GM11168 (cell line): ENCODE data around the gene BCAS3.
"Not testable (repeated sequence)": the region's sequence is repeated elsewhere in the genome, so short reads cannot be mapped to it uniquely, and the experiment has no call there.

ENCODE experiments used
- in situ Hi-C: fragments of 300-500 bp; cut with MboI; formaldehyde crosslinking; loops from one replicate; pipeline ENCODE4 v1.12.0; 2022; ENCODE audit warnings: low sequenced_read_pairs; ENCODE audit not compliant: unreplicated experiment

Gene BCAS3

DNA sequence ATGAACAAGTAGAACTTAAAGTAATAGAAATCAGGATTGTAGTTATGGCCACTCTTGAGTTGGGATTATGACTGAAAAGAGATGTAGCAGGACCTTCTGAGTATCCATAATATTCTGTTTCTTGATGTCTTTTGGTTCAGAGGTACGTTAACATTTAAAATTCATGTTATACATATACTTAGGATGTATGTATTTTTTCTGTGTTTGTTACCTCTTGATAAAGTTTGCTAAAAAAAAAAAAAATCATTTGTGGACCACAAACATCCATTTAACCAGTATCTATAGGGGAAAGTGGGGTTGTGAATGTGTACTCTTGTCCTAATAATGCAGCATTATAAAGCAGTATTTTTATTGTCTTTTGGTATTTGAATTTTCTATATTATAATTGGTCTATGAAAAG lies 65.6 kb downstream of the BCAS3 start:
- in situ Hi-C loops = no loop called here

DNA sequence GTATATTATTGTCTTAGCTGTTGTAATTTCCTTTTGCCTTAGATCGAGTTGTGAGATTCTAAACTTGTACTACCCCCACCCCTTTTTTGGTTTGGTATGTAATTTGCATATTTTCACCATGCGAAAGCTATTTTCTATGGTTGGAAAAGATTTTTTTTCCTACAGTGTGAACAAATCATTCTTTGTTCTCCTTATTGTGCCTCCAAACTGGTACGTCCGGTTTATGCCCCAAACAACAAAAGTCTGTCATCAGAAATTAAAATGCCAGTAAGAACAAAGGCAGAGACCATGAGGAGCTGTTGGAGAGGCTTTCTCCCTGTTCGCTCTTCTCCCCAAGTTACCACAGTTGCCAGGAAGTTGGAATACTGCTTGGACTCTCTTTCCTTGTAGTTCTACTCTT lies 66.1 kb downstream of the BCAS3 start:
- in situ Hi-C loops = no loop called here

DNA sequence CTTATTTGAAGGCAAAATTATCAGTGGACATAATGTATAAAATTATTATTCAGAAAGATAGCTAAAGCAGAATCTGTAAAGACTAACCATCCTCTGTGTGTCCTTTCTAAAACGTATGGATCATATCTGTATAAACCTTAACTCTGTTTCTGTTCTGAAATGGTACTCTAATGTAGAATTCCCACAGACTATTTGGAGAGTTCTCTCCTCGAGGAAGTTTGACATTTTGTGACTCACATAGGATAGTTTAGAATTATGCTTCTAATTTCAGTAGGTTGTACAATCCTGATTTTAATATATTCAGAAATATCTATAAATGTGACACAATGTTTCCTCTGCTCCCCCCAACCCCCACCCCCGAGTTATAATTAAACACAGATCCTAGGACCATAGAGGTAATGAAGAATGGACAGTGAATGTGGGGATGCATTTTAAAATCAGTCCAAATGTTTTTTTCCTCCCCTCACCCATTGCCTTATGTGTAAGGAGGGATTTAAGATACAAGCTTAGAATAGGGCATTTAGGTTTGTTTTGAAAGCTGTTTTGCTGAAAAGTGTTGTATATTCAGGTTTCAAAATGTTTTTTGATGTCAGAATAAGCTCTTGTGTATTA lies 66.8 kb downstream of the BCAS3 start:
- in situ Hi-C loops = no loop called here

DNA sequence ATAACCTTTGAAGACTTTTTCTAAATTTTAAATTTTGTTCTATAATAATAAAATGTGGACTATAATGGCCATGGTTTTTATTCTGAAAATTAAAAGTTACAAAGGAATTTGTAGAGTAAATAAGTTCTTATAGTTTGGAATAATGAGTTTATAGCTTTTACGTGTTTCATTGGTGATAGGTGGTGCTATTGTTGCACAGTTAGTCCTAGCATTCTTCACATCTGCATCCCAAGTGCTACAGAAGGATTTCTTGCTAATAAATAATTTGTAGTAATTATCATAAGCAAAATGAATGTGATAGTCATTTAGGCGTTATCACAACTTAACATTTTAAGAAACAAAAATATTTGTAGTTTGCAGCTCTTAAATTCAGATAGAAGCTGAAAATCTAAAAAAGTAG lies 67.9 kb downstream of the BCAS3 start:
- in situ Hi-C loops = no loop called here

DNA sequence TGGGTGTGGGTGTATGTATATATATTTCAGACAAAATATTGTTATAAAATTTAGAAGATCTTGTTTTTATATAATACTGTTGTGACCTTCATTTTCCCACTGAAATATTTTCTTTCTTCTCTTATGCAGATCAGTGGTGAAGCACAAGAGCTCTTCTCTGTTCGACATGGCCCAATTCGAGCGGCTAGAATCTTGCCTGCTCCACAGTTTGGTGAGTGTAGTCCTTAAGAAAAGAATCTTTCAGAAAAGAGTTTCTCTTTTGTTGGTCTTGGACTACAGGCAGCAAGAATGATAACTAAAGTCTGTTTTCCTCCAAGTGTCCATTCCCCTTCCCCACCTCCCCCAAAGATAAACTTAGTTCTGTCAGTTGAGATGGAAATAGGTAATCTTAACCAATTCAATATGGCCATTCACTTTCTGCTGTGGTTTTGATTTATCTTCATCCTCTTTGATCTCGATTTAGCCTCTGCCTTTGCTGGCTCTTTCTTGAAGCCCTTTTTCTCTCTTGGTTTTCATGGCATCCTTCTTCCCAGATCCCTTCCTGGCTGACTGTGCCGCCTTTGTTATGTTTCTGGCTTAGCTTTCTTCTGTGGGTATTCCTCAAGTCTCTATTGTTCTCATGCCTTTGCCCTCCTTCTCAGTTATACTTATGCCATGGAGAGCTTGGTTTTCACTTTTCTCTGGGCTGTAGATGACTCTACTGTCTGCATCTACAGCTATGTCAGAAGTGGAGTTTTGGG lies 69.6 kb downstream of the BCAS3 start:
- in situ Hi-C loops = no loop called here

DNA sequence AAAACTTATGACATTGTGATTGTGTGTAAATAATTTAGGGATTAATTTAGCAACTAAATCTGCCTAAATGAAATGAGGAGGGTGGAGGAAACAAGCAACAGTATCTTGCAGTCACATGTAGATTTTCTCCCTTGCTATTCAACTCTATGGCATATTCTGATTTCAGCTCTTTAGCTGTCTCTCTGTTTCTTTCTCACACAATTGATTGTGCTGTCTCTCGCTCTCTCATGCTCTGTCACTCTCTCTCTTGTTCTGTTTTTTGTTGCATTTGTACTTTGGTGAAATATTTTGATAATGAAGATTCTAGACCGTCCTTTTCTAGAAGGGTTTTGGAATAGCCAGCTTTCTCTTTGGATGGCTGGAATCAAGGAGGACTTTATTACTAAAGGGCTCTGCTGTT lies 70.6 kb downstream of the BCAS3 start:
- in situ Hi-C loops = no loop called here

DNA sequence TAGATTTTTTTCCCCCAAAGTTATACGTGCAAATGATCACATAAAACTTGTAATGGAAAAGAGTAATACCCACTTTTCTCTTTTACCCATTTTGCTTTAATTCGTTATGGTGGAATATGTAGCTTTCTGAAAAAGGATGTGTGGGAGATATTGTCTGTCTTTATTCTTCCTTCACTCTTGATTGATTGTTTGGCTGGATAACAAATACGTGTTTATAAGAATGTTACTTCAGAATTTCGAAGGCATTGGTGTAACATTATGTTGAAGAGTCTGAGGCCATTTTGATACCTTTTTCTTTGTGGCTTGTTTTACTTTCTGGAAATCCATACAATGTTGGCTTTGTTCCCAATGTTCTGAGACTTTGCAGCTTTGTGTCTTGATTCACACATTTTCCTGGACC lies 71.4 kb downstream of the BCAS3 start:
- in situ Hi-C loops = no loop called here

DNA sequence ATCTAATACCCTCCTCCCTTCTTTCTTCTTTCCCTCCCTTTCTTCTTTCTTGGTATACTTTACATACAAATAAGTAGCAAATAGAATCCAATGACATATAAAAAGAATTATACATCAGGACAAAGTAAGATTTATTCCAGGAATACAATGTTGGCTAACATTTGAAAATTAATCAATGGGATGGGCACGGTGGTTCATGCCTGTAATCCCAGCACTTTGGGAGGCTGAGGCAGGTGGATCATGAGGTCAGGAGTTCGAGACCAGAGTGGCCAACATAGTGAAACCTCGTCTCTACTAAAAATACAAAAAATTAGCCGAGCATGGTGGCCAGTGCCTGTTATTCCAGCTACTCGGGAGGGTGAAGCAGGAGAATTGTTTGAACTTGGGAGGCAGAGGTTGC lies 72.1 kb downstream of the BCAS3 start:
- in situ Hi-C loops = no loop called here

DNA sequence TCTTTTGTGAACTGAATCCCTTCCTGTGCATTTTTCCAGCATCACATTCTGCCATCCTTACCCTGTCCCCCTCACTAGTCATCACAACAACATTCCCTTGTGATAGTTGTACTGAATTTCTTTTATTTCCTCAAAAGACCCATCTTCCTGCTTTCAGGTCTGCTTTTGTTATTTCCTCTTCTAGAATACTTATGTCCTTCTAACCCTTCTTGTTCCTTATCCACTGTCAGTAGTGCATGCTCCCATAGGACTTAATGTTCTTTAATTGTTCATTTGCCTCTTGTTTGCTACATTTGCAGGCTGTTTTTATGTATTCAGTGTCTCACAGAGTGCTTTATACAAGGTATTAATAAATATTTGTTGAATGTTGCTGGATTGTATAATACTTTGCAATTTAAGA lies 73.0 kb downstream of the BCAS3 start:
- in situ Hi-C loops = no loop called here

DNA sequence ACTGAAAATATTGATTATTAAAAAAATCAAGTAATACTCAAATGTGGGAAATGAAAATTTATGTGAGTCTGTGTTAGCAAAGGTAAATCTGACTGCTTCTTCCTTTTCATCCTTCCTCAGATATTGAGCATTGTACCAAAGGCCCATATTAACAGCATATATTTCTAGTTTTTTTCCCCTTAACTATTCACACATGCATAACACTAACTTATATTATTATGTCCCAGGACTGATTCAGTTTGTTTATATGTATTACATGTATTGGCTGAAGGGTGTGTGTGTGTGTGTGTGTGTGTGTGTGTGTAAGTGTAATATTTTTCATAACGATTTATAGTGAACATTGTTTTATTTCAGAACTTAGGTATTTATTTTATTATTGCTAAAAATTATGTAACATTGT lies 74.2 kb downstream of the BCAS3 start:
- in situ Hi-C loops = no loop called here

DNA sequence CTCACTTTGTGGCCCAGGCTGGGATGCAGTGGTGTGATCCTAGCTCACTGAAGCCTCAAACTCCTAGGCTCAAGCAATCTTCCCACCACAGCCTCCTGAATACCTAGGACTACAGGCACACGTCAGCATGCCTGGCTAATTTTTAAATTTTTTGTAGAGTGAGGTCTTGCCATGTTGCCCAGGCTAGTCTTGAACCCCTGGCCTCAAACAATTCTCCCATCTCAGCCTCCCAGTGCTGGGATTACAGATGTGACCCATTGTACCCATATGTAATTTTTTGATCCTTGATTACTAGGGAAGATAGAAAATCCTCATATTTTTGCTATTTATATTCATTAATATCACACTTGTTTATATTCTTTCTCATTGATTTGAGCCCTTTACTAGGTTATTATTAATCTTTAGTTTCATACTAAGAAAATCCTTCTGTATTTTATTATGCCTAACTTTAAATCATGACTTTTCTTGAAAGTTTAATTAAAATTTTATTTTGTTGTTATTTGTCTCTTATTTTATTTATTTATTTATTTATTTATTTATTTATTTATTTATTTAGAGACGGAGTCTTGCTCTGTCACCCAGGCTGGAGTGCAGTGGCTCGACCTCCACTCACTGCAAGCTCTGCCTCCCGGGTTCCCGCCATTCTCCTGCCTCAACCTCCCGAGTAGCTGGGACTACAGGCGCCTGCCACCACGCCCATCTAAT lies 75.4 kb downstream of the BCAS3 start:
- in situ Hi-C loops = no loop called here

DNA sequence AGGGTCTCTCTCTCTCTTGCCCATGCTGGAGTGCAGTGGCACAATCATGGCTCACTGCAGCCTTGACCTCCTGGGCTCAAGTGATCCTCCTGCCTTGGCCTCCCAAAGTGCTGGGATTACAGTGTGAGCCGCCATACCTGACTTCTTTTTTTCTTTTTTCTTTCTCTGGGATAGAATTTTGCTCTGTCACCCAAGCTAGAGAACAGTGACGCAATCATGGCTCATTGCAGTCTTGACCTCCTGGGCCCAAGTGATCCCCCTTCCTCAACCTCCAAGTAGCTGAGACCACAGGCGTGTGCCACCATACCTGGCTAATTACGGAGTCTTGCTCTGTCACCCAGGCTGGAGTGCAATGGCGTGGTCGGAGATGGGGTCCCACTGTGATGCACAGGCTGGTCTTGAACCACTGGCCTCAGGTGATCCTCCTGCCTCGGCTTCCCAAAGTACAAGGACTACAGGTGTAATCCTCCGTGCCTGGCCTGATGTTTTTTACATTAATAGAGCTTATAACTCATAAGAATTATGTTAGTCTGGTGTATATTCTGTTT lies 76.5 kb downstream of the BCAS3 start:
- in situ Hi-C loops = no loop called here

DNA sequence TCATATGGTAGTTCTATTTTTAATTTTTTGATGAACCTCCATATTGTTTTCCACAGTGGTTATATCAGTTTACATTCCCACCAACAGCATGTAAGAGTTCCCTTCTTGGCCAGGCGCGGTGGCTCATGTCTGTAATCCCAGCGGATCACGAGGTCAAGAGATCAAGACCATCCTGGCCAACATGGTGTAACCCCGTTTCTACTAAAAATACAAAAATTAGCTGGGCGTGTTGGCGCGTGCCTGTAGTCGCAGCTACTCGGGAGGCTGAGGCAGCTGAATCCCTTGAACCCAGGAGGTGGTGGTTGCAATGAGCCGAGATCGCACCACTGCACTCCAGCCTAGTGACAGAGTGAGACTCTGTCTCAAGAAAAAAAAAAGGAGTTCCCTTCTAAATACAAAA lies 79.1 kb downstream of the BCAS3 start:
- in situ Hi-C loops = not testable (repeated sequence)

DNA sequence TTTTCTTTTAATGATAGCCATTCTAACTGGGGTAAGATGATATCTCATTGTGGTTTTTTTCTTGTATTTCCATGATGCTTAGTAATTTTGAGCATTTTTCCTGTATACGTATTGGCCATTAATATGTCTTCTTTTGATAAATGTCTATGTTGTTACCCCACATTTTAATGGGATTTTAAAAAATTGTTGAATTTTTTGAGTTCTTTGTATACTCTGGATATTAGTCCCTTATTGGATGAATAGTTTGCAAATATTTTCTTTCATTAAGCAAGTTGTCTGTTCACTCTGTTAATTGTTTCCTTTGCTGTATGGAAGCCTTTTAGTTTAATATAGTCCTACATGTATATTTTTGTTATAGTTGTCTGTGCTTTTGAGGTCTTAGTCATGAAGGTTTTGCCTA lies 79.8 kb downstream of the BCAS3 start:
- in situ Hi-C loops = no loop called here

DNA sequence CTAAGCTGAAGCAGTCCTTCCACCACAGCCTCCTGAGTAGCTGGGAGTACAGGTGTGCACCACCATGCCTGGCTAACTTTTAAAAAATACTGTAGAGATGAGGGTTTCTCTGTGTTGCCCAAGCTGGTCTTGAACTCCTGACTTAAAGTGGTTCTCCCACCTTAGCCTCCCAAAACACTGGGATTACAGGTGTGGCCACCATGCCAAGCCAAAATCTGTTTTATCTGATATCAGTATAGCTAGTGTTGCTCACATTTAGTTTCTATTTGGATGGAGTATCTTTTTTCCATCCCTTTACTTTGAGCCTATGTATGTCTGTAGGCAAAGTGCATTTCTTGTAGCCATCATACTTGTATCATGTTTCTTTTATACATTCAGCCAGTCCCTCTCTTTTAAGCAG lies 82.1 kb downstream of the BCAS3 start:
- in situ Hi-C loops = no loop called here

DNA sequence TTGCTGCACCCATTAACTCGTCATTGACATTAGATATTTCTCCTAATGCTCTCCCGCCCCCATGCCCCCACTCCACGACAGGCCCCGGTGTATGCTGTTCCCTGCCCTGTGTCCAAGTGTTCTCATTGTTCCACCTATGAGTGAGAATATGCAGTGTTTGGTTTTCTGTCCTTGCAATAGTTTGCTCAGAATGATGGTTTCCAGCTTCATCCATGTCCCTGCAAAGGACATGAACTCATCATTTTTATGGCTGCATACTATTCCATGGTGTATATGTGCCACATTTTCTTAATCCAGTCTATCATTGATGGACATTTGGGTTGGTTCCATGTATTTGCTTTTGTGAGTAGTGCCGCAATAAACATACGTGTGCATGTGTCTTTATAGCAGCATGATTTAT lies 83.7 kb downstream of the BCAS3 start:
- in situ Hi-C loops = not testable (repeated sequence)

DNA sequence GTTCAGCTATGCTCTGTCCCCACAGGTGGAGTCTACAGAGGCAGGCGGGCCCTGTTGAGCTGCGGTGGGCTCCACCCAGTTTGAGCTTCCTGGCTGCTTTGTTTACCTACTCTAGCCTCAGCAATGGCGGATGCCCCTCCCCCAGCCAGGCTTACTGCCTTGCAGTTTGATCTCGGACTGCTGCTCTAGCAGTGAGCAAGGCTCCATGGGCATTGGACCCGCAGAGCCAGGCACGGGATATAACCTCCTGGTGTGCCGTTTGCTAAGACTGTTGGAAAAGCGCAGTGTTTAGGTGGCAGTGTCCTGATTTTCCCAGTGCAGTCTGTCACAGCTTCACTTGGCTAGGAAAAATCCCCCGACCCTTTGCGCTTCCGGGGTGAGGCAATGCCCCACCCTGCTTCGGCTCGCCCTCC lies 89.1 kb downstream of the BCAS3 start:
- in situ Hi-C loops = no loop called here

DNA sequence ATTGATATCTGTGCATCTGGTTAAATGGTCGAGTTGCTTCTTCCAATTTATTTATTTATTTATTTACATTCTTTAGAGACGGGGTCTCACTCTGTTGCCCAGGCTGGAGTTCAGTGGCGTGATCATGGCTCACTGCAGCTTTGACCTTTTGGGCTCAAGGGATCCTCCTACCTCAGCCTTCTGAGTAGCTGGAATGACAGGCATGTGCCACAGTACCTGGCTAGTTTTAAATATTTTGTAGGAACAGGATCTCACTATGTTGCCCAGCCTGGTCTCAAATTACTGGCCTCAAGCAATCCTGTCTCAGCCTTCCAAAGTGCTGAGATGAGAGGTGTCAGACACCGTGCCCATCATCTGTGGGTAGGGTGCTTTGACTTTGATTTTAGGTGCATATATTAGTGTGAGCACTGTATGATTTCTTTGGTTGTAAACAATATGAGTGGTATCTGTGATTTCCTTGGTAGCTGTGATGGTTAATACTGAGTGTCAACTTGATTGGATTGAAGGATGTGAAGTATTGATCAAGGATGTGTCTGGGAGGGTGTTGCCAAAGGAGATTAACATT lies 90.2 kb downstream of the BCAS3 start:
- in situ Hi-C loops = no loop called here

DNA sequence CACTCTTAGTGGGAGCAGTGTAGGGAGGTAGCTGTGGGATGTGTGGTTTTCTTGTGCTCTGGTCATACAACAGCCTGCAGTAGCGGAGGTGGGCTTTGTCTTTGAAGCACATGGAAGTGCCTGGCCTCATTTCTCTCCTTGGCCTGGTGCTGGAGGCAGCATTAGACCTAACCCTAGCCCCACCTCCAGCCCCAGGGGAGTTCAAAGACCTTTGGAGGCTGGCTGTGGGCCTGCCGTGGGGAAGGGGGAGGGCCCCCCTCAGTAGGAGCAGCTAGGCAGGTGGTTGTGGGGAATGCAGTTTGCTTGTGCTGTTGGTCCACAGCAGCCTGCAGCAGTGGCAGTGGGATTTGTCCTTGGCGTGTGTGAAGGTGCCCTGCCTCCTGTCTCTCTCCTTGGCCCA lies 91.7 kb downstream of the BCAS3 start:
- in situ Hi-C loops = no loop called here

DNA sequence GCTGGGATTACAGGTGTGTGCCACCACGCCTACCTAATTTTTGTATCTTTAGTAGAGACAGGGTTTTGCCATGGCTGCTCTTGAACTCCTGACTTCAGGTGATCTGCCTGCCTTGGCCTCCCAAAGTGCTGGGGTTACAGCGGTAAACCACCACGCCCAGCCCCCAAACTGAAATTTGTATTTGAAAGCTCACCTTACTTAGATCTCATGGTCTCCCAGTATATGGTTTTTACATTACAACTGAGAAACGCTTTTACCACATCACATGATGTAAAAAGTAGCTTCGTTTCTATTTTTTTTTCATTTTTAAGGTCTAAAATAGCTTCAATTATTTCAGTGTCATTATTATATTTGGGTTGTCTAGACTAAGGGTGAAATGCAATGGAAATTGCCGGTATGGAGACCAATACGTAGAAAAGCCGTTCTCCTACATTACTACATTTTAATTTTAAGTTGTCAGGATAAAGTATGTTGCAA lies 93.3 kb downstream of the BCAS3 start:
- in situ Hi-C loops = no loop called here

DNA sequence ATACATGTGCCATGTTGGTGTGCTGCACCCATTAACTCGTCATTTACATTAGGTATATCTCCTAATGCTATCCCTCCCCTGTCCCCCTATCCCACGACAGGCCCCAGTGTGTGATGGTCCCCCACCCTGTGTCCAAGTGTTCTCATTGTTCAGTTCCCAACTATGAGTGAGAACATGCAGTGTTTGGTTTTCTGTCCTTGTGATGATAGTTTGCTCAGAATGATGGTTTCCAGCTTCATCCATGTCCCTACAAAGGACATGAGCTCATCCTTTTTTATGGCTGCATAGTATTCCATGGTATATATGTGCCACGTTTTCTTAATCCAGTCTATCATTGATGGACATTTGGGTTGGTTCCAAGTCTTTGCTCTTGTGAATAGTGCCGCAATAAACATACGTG lies 94.0 kb downstream of the BCAS3 start:
- in situ Hi-C loops = not testable (repeated sequence)
